Gastroesophageal sphincter (tissue), 3 donors: ENCODE results near the gene GABRB2.

ENCODE experiments used
- CTCF ChIP-seq, 4 experiments: fragments of 200-600 bp in 2 of 4; fragments of 450-650 bp in 2 of 4; sonication (generic) in 1 of 4; IDR thresholded peaks; one replicate each; pipeline ENCODE4 v1.5.1; 2017 to 2019; ENCODE audit warnings: antibody characterized with exemption in 4 of 4, mild to moderate bottlenecking in 2 of 4, moderate library complexity in 2 of 4
- EP300 ChIP-seq: sonication (generic); formaldehyde crosslinking; IDR thresholded peaks from one replicate; pipeline ENCODE4 v1.6.1; 2017; ENCODE audit warnings: antibody characterized with exemption, mild to moderate bottlenecking
- POLR2A ChIP-seq, 2 donors: fragments of 450-650 bp; IDR thresholded peaks; one replicate each; pipeline ENCODE4 v1.6.1; 2017; ENCODE audit warnings: antibody characterized with exemption in 2 of 2, mild to moderate bottlenecking in 2 of 2, moderate library complexity in 1 of 2
- POLR2AphosphoS5 ChIP-seq: sonication (generic); formaldehyde crosslinking; IDR thresholded peaks from one replicate; pipeline ENCODE4 v1.6.1; 2017; ENCODE audit warnings: antibody characterized with exemption

GRCh38 chr5:161385027-161385426, 161.5 kb downstream of the GABRB2 start:
- TF ChIP-seq EP300 (no peak), CTCF (IDR thresholded peaks at IDR 0.05) (no peak), POLR2A (IDR thresholded peaks at IDR 0.05) (no peak), POLR2AphosphoS5 (no peak)
